PC-9 (cell line): ENCODE results near the gene ITPRIPL2. TPM values are rescaled to one million over a fixed set of nuclear protein-coding genes. Genes with fewer than 3 reads are reported as not detected.

Experiments
- BruUV-seq: library from RNA; stranded (reverse); fragments of 400-500 nt; replicated peaks from 2 replicates; lab custom pipeline; 2021; lab: Mats Ljungman, UMichigan
- CTCF ChIA-PET: fragments of 300-600 bp; sonication (Branson Sonifier 250); formaldehyde crosslinking; loops from one replicate; lab custom pipeline; 2022; ENCODE audit warnings: antibody characterized with exemption; lab: Charles Lee
- POLR2A ChIA-PET: fragments of 300-600 bp; sonication (Branson Sonifier 250); formaldehyde crosslinking; loops from one replicate; lab custom pipeline; 2022; ENCODE audit warnings: antibody characterized with exemption; ENCODE audit not compliant: unreplicated experiment; lab: Charles Lee
- DNase-seq, 2 experiments: peaks; one replicate each; pipeline versions ENCODE4 v3.0.0 to v3.0.0-alpha.2; 2015 to 2022; ENCODE audit warnings: mixed read lengths in 1 of 2
- H2AFZ ChIP-seq: fragments of 200-600 bp; sonication (generic); 2 replicates; pipeline ENCODE4 v1.8.1; 2017; ENCODE audit warnings: antibody characterized with exemption
- H3F3A ChIP-seq: fragments of 200-600 bp; sonication (generic); 2 replicates; pipeline ENCODE4 v1.8.1; 2017; ENCODE audit warnings: antibody characterized with exemption, mild to moderate bottlenecking, low read depth; ENCODE audit not compliant: insufficient read depth
- H3K27ac ChIP-seq: fragments of 200-600 bp; sonication (generic); 2 replicates; pipeline ENCODE4 v1.6.1; 2016; ENCODE audit warnings: mixed run types
- H3K27me3 ChIP-seq: fragments of 200-600 bp; sonication (generic); 2 replicates; pipeline ENCODE4 v1.6.1; 2016; ENCODE audit warnings: low read depth, mixed run types; ENCODE audit not compliant: insufficient read depth
- H3K36me3 ChIP-seq: fragments of 200-600 bp; sonication (generic); 2 replicates; pipeline ENCODE4 v1.6.1; 2016; ENCODE audit warnings: low read depth, mixed run types
- H3K4me1 ChIP-seq: fragments of 200-600 bp; sonication (generic); replicated peaks from 2 replicates; pipeline ENCODE4 v1.6.1; 2016; ENCODE audit warnings: mixed run types; ENCODE audit not compliant: insufficient read depth
- H3K4me2 ChIP-seq: fragments of 200-600 bp; sonication (generic); 2 replicates; pipeline ENCODE4 v1.6.1; 2017; ENCODE audit warnings: mixed run types
- H3K4me3 ChIP-seq: fragments of 200-600 bp; sonication (generic); 2 replicates; pipeline ENCODE4 v1.6.1; 2016; ENCODE audit warnings: mixed run types
- H3K79me2 ChIP-seq: fragments of 200-600 bp; sonication (generic); 2 replicates; pipeline ENCODE4 v1.6.1; 2017; ENCODE audit warnings: low read depth, mixed run types
- H3K9me2 ChIP-seq: fragments of 200-600 bp; sonication (generic); 2 replicates; pipeline ENCODE4 v1.8.1; 2017; ENCODE audit warnings: mild to moderate bottlenecking; ENCODE audit not compliant: insufficient read depth
- H3K9me3 ChIP-seq: fragments of 200-600 bp; sonication (generic); 2 replicates; pipeline ENCODE4 v1.8.1; 2016; ENCODE audit warnings: low read depth; ENCODE audit not compliant: insufficient read depth
- H4K20me1 ChIP-seq: fragments of 200-600 bp; sonication (generic); 2 replicates; pipeline ENCODE4 v1.8.1; 2017; ENCODE audit not compliant: insufficient read depth
- CTCF ChIP-seq: fragments of 200-600 bp; sonication (generic); conservative IDR thresholded peaks from 2 replicates; pipeline ENCODE4 v1.6.1; 2017; ENCODE audit warnings: mixed run types, antibody characterized with exemption, mild to moderate bottlenecking, moderate library complexity
- EZH2 ChIP-seq: fragments of 200-600 bp; sonication (generic); IDR thresholded peaks from 2 replicates; pipeline ENCODE4 v1.8.0; 2017; ENCODE audit warnings: antibody characterized with exemption, low read depth
- intact Hi-C: fragments of 100-400 bp; cut with micrococcal nuclease; formaldehyde crosslinking; loops from one replicate; pipeline ENCODE4 v1.10.0; 2022; ENCODE audit not compliant: unreplicated experiment
- total RNA-seq: library from RNA; stranded (reverse); gene quantifications from 2 replicates; pipeline ENCODE4 v1.2.3, GENCODE V29; 2021

ITPRIPL2 gene
- total RNA-seq, 1 experiment from 2014 or later, result 117 TPM

GRCh38 chr16:19105891-19106624 lies 7.7 kb upstream of the ITPRIPL2 start:
- H3K27ac ChIP-seq, result peak overlapping the region; percentile 95
- POLR2A ChIA-PET, result no interaction called here
- no peaks in the 10 kb centered on the region for H4K20me1 ChIP-seq
- peaks cover 8% of the 10 kb centered on the region; the same call in 1 of the 2 replicates for H3K79me2 ChIP-seq
- CTCF ChIA-PET, result no interaction called here
- H3K36me3 ChIP-seq, result no peaks in the 10 kb centered on the region
- DNase-seq, result no peak
- no peaks in the 10 kb centered on the region for H3K9me3 ChIP-seq
- TF ChIP-seq CTCF (no peak), EZH2 (no peak)
- peaks cover 38% of the 10 kb centered on the region for H3F3A ChIP-seq
- intact Hi-C loops, result no loop called here
- H3K9me2 ChIP-seq, result no peaks in the 10 kb centered on the region
- peak overlapping the region; percentile 55; the same call in 1 of the 2 replicates for H3K4me2 ChIP-seq
- peaks cover 37% of the 10 kb centered on the region for H3K4me1 ChIP-seq
- BruUV-seq, result no TSS peak
- no peak overlapping the region for H3K4me3 ChIP-seq
- no peak overlapping the region for H2AFZ ChIP-seq
- no peaks in the 10 kb centered on the region for H3K27me3 ChIP-seq

GRCh38 chr16:19106625-19107020 lies 7.1 kb upstream of the ITPRIPL2 start:
- peak overlapping the region; percentile 95 for H3K27ac ChIP-seq
- H3K9me2 ChIP-seq, result no peaks in the 10 kb centered on the region
- H3F3A ChIP-seq, result peaks cover 38% of the 10 kb centered on the region
- H4K20me1 ChIP-seq, result no peaks in the 10 kb centered on the region
- no peaks in the 10 kb centered on the region for H3K9me3 ChIP-seq
- H3K27me3 ChIP-seq, result no peaks in the 10 kb centered on the region
- H3K36me3 ChIP-seq, result no peaks in the 10 kb centered on the region
- no TSS peak for BruUV-seq
- peaks cover 43% of the 10 kb centered on the region for H3K4me1 ChIP-seq
- no peak overlapping the region for H2AFZ ChIP-seq
- CTCF ChIA-PET, result no interaction called here
- POLR2A ChIA-PET, result no interaction called here
- H3K4me3 ChIP-seq, result no peak overlapping the region
- TF ChIP-seq CTCF (no peak), EZH2 (no peak)
- H3K4me2 ChIP-seq, result peak overlapping the region; percentile 55
- H3K79me2 ChIP-seq, result peaks cover 14% of the 10 kb centered on the region
- no peak for DNase-seq
- intact Hi-C loops, result loop anchor here (1.0 kb wide), 1 partner anchor 11 kb away; no protein-coding TSS in a partner anchor

GRCh38 chr16:19108409-19109287 lies 5.1 kb upstream of the ITPRIPL2 start:
- Histone ChIP-seq H3K27me3 (no peaks in the 10 kb centered on the region), H3K79me2 (peaks cover 32% of the 10 kb centered on the region), H3K4me3 (no peak overlapping the region), H3K4me1 (peaks cover 60% of the 10 kb centered on the region), H3K9me2 (no peaks in the 10 kb centered on the region), H3K36me3 (no peaks in the 10 kb centered on the region), H2AFZ (no peak overlapping the region), H3K27ac (peak overlapping the region; percentile 95), H4K20me1 (no peaks in the 10 kb centered on the region), H3K4me2 (peak overlapping the region; percentile 58), H3K9me3 (no peaks in the 10 kb centered on the region), H3F3A (peaks cover 45% of the 10 kb centered on the region)
- BruUV-seq, result no TSS peak
- intact Hi-C loops, result no loop called here
- DNase-seq, result no peak
- CTCF ChIA-PET, result interaction anchor here (1.3 kb wide), 2 partner anchors 23 to 28 kb away, joined by 5 to 7 read pairs; no protein-coding TSS in a partner anchor
- no peak for TF ChIP-seq EZH2
- TF ChIP-seq CTCF, result no peak
- POLR2A ChIA-PET, result interaction anchor here (0.6 to 2.3 kb wide), 5 partner anchors 8 to 400 kb away, joined by 3 to 12 read pairs (median 6); no protein-coding TSS in a partner anchor
